HG03520 (cell line): ENCODE measurements around the gene ATF6B.
"Not testable (repeated sequence)": the region's sequence is repeated elsewhere in the genome, so short reads cannot be mapped to it uniquely, and the experiment has no call there.

Source experiments
- ATAC-seq: cut with Tn5 transposase; IDR thresholded peaks from one replicate; pipeline ENCODE4 v1.9.1; 2021; ENCODE audit warnings: mild to moderate bottlenecking, moderate library complexity; ENCODE audit not compliant: unreplicated experiment

ATF6B gene

DNA sequence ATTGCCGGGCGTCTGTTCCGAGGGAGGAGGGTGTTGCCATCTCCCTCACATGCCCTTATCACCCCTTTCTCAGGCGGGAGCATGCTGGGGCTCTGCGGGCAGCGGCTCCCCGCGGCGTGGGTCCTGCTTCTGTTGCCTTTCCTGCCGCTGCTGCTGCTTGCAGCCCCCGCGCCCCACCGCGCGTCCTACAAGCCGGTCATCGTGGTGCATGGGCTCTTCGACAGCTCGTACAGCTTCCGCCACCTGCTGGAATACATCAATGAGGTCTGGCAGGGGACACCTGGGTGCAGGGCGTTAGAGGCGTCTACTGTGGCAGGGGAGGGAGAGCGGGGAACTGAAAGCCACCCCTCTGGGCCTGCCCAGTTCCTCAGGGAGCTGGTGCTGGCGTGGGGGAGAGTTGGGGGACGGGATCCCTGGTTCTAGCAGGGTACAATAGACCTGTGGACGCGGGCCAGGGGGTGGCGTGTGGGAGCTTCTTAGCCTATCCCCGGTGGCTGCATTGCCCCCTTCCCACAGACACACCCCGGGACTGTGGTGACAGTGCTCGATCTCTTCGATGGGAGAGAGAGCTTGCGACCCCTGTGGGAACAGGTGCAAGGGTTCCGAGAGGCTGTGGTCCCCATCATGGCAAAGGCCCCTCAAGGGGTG is 26.6 kb upstream of the ATF6B start:
- no peak for ATAC-seq

- ATAC-seq: no peak
Measured at GRCh38 chr6:32153564-32154513, 25.8 kb upstream of the ATF6B start, which contains the start of gene PPT2. Gene PPT2, plus strand, starts transcription at chr6:32154141. Its CDS starts 454 bp downstream, at chr6:32154595.

- no peak for ATAC-seq
Measured at GRCh38 chr6:32152769-32153563, 24.9 kb upstream of the ATF6B start.

- no peak for ATAC-seq
Measured at GRCh38 chr6:32151863-32152768, 24.1 kb upstream of the ATF6B start, which contains the start of gene PRRT1. Gene PRRT1, minus strand, starts transcription at chr6:32151939. Its CDS starts 112 bp downstream, at chr6:32151827.

- no peak for ATAC-seq
Measured at GRCh38 chr6:32151181-32151862, 23.3 kb upstream of the ATF6B start.

DNA sequence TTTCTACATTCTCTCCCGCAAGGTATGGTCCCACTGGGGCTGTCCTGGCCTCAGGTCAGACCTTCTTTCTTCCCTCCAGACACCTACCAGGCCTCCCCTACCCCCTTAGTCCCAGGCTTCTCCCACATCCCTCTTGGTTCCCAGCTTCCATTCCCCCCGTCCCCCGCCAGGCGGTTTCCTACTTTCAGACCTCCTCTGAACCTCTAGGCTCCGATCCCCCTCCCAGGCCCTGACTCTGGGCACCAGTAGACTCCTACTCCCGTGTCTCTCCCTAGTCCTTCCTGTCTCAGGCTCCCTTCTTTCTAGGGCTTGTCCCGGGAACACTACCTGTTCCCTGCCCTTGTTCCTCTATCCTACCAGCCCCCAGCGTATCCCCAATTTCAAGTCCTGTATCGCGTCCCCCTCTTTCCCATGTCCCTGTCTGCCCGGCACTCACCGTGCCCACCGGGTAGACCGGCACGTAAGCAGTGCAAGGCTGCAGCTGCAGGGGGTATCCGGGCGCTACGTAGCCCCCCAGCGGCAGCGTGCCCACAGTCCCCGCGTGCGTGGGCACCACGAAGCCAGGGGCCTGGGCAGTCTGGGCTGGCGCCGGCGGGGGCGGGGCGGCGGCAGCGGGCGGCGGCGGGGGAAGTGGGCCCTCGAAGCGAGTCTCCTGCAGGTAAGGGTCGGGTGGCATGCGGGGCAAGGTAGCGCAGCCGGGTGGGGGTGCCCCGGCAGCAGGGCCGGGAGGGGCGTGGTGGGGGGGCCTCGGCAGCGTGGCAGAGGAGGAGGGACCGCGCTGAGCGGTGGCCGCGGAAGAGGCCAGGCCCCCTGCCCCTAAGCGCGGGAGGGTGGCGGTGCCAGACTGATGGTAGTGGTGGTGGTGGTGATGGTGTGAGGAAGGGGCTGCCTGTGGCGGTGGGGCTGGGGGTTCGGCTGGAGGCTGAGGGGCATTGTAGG is 22.2 kb upstream of the ATF6B start:
- ATAC-seq: no peak

GRCh38 chr6:32149092-32149755 is 21.2 kb upstream of the ATF6B start:
- ATAC-seq: no peak

GRCh38 chr6:32148289-32149091 is 20.4 kb upstream of the ATF6B start:
- ATAC-seq: no peak

GRCh38 chr6:32147401-32148132 is 19.5 kb upstream of the ATF6B start:
- no peak for ATAC-seq

GRCh38 chr6:32146687-32147086 is 18.6 kb upstream of the ATF6B start:
- no peak for ATAC-seq

DNA sequence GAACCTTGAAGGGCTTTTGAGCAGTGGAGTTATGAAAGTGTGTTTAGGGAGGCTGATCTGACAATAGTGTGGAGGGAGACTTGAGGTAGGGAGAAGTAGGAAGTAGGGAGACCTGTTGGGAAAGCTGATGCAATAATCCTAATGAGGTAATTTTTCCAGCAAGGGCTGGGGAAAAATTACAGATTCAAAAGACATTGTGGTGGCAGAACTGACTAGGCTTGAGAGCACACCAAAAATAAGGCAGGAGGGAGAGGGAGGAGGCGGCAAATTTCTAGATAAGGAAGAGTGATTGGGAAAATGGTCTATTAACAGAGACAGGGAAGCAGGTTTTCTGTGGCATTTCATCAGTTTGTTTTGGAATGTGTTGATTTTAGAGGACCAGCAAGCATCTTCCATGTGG is 18.2 kb upstream of the ATF6B start:
- ATAC-seq: no peak

- not testable (repeated sequence) for ATAC-seq
Measured at GRCh38 chr6:32144238-32144637, 16.2 kb upstream of the ATF6B start.

DNA sequence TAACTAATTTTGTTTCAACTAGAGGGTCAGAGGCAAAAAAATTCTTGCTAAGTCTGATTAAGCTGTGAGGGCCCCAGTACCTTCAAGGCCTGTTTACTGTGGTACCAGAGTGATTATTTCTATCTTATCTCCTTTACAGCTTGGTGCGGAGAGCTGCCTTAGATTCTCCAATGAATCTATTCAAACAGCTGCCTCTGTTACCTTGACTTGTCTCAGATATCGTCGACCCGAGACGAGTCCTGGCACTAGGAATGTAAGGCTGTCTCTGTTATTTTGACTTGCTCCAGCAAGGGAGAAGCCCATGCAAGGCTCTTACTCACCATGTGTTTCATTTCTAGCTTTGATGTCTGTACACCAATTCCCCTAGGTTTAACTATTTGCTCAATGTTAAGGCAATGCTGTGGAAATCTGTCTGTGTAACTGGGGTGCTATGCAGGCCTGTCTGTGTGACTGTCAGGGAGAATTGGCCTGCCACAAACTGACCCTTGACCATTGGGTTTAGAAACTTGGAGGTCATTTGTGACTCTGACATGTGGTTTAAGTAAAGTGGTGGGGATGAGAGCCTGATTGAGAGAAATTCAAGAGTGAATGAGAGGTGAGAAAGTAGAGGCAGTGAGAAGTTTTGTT is 12.5 kb upstream of the ATF6B start:
- ATAC-seq: no peak

DNA sequence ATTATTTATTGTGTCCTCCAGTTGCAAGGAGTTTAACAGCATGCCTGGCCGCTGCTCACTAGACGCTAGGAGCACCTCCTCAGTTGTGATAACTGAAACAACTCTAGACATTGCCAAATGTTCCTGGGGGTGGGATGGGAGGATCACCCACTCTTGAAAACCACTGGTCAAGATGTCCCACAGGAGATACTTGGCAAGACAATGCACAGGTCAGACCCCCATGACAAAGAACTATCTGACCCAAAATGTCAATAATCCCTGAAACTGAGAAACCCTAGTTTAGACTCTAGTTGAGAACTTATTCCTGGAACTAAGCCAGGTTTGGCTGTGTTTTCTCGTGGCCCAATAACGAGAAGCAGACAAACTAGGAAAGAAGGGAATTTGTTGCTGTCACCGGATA is 11.5 kb upstream of the ATF6B start:
- no peak for ATAC-seq

GRCh38 chr6:32137454-32137853 is 9.4 kb upstream of the ATF6B start:
- ATAC-seq: no peak

DNA sequence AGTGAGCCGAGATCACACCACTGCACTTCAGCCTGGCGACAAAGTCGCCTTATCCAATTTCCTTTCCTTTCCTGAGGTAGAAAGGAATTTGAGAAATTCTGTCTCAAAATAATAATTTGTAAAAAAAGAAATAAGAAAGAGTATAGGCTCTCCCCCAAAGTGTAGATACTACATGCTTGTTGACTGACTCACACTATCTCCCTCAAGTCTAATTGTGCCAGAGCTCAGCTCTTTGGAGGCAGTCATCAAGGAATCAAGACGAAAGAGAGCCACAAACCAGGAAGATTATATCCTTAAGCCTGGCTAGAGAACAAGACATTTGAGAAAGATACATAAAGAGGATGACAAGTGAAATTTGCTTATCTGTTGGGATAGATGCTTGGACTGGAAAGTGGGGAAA is 5.7 kb upstream of the ATF6B start:
- ATAC-seq: no peak
